GM18508 (cell line): ENCODE data around the gene ARAP1.

Source experiments
- ATAC-seq: cut with Tn5 transposase; IDR thresholded peaks from one replicate; pipeline ENCODE4 v1.9.1; 2021; ENCODE audit warnings: moderate number of reproducible peaks; ENCODE audit not compliant: insufficient read depth, unreplicated experiment

The ARAP1 gene

DNA sequence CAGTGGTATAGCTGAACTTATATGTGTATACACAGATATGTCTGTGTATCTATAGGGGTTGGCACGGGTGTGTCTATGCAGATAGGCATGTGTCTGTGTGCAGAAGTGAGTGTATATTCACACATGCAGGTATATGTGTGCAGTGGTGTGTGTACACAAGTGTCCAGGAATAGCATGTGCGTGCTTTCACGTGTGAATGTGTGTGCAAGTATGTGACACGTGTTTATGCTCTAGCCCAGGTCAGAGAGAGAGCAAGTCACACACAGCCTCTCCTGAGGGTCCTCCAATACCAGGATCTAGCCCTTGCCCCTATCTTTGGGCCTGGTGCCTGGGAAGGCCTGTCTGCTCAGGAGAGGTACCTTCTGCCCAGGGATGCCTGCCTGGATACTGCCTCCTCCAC, 104.3 kb downstream of the ARAP1 start:
- ATAC-seq: no peak

- ATAC-seq: no peak
Observed at GRCh38 chr11:72646472-72646871, 105.7 kb downstream of the ARAP1 start.

- ATAC-seq: no peak
Observed at GRCh38 chr11:72646024-72646423, 106.2 kb downstream of the ARAP1 start.

- ATAC-seq: no peak
Observed at GRCh38 chr11:72643547-72643946, 108.7 kb downstream of the ARAP1 start.

- no peak for ATAC-seq
Observed at GRCh38 chr11:72642884-72643522, 109.2 kb downstream of the ARAP1 start.

GRCh38 chr11:72642043-72642883, 109.9 kb downstream of the ARAP1 start:
- no peak for ATAC-seq

GRCh38 chr11:72641522-72642042, 110.6 kb downstream of the ARAP1 start:
- no peak for ATAC-seq

DNA sequence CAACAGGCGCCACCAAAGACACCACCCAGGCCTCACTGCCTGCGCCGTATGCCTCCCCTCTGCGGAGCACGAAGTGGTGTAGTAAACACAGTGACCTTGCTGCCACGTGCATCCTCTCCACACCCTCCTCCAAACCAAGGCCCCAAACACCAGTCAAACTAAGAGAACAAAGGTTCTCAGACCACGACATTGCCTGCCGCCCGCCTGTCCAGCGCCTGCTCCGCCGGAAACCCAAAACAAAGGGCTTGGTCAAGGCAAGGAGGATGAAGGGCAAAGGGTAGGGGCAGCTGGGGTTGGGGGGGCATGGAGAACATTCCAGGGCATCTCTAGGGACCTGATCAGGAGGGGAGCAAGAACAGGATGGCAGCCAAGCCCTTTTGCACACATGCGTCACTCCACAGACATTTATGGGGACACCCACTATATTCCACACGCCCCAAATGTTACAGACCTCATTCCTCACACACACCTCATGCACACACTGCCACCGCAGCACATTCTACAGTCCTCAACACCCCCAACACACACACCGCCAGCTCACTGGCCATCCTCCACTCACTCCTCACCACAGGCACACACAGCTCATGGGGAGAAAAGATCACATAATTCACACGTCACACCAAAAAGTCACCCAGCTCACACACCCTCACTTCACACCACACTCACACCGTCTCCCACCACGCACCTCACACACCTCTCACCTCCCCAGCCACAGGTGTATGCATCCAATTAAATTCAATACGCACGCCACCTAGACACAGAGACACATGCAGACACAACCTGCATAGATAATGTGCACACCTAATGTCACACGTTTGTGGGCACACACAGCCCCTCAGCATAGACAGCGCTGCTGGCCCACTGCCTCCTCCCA, 112.5 kb downstream of the ARAP1 start:
- ATAC-seq: no peak

DNA sequence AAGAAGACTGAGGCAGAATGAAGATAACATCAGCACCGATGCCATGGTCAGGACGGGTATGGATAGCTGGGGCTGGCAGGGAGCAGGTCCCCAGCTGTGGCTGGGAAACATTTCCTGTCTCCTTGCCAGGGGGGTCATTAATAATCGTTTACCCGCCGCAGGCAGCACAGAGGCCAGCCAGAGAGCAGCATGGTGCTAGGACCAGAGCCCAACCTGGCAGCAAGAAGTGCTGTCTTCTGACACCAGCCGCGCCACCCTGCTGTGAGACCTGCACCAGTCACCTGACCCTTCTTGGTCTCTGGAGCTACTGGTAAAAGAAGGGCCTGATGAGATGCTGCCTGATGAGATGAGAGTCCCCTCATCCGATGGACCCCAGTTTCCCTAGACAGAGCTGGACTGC, 114.3 kb downstream of the ARAP1 start:
- no peak for ATAC-seq

DNA sequence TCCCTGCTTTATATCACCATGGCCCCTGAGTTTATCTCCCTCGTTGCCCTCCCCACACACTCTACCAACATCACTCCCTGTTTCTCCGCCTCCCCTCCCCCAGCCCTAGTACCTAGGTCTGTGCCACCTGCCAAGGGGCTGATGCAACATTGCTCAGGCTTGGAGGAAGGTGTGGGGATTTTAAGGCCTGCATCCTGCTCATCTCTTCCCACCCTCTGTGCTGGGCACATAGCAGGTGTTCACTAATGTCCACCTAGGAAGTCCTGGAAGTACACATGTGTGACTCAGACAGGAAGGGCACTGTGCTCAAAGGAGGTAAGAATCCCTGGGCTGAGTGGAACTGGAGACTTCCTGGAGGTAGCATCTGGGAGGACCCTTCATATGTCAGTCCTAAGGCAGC, 115.0 kb downstream of the ARAP1 start:
- ATAC-seq: no peak

GRCh38 chr11:72636376-72636775, 115.8 kb downstream of the ARAP1 start:
- ATAC-seq: no peak

DNA sequence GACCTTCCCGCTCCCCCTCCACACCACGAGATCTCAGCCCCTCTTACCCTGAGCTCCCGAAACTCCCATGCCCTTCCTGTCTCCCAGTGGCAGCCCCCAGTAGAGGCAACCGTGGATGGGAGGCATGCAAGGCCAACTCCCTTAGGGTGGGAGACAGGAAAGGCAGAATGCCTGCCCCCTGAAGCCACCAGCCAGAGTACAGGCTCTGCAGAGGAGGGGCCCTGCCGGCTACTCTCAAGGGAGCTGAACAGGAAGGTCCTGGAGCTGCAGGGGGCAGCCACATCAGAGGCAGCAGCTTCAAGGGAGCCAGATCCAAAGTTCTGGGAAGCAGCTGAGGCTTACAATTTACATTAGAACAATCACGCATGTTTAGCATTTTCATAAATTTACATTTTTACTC, 116.3 kb downstream of the ARAP1 start:
- ATAC-seq: no peak

DNA sequence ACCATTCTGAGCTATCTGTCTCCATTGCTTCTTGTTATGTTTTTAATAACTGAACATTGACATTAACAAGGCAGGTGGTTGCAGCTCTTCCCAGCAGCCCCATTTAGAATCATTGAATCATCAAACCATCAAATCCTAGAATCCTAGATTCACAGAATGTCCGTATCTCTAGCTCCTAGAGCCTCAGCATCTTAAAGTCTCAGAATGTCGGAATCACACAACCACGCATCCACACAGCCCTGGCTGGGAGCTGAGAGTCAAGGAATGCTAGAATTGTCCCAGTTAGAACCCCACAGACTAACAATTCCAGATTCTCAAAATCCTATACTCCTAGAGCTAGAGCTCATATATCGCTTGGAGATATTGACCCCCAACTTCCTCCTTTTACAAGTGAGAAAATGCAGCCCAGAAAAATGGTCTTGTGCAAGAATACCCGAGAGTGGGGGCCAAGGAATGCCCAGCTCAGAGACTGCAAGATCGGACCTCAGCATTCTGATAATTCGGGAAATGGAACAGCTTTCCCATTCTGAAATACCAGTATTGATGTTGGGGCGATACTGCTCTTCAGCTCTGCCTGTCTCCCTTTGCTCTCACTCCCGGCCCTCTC, 116.8 kb downstream of the ARAP1 start:
- no peak for ATAC-seq
